Loucy (cell line): ENCODE results near the gene GRB2.

Source experiments
- H2AFZ ChIP-seq: fragments of 200-600 bp; sonication (generic); 2 replicates; pipeline ENCODE4 v1.6.0; 2016; ENCODE audit warnings: antibody characterized with exemption, mild to moderate bottlenecking, low read length, moderate library complexity
- H3F3A ChIP-seq: fragments of 200-600 bp; 2 replicates; pipeline ENCODE4 v1.6.0; 2016; ENCODE audit warnings: antibody characterized with exemption, low read depth, mild to moderate bottlenecking
- H3K27me3 ChIP-seq: fragments of 200-600 bp; sonication (generic); 2 replicates; pipeline ENCODE4 v1.6.1; 2014; ENCODE audit warnings: low read length, mild to moderate bottlenecking; ENCODE audit not compliant: insufficient read depth, poor library complexity, severe bottlenecking
- H3K36me3 ChIP-seq: fragments of 200-600 bp; sonication (generic); 2 replicates; pipeline ENCODE4 v1.6.1; 2016; ENCODE audit warnings: low read length; ENCODE audit not compliant: insufficient read depth
- H3K4me1 ChIP-seq: fragments of 200-600 bp; sonication (generic); 2 replicates; pipeline ENCODE4 v1.5.1; 2014; ENCODE audit warnings: low read length, mild to moderate bottlenecking; ENCODE audit not compliant: insufficient read depth, poor library complexity, severe bottlenecking
- H3K4me2 ChIP-seq: fragments of 200-600 bp; sonication (generic); 2 replicates; pipeline ENCODE4 v1.6.0; 2014; ENCODE audit warnings: antibody characterized with exemption, low read length, low read depth, mild to moderate bottlenecking; ENCODE audit not compliant: poor library complexity, severe bottlenecking
- H3K4me3 ChIP-seq: fragments of 200-600 bp; sonication (generic); 2 replicates; pipeline ENCODE4 v1.5.1; 2014; ENCODE audit warnings: low read length, mild to moderate bottlenecking, mixed read lengths; ENCODE audit not compliant: poor library complexity, severe bottlenecking
- H3K79me2 ChIP-seq: fragments of 200-600 bp; sonication (generic); 2 replicates; pipeline ENCODE4 v1.6.1; 2014; ENCODE audit warnings: low read length; ENCODE audit not compliant: insufficient read depth
- H3K9ac ChIP-seq: fragments of 200-600 bp; sonication (generic); 2 replicates; pipeline ENCODE4 v1.6.0; 2014; ENCODE audit warnings: mild to moderate bottlenecking, low read depth, low read length, moderate library complexity; ENCODE audit not compliant: poor library complexity, severe bottlenecking
- H3K9me2 ChIP-seq: fragments of 200-600 bp; sonication (generic); replicated peaks from 2 replicates; pipeline ENCODE4 v1.6.1; 2016; ENCODE audit warnings: low read depth, low read length, mixed read lengths
- H3K9me3 ChIP-seq: fragments of 200-600 bp; sonication (generic); 2 replicates; pipeline ENCODE4 v1.6.1; 2014; ENCODE audit warnings: mild to moderate bottlenecking, antibody characterized with exemption, low read length, low read depth; ENCODE audit not compliant: insufficient read depth
- H4K20me1 ChIP-seq: fragments of 200-600 bp; sonication (generic); 2 replicates; pipeline ENCODE4 v1.6.0; 2014; ENCODE audit warnings: antibody characterized with exemption, low read length, mild to moderate bottlenecking; ENCODE audit not compliant: insufficient read depth, poor library complexity, severe bottlenecking
- EZH2phosphoT487 ChIP-seq: fragments of 200-600 bp; IDR thresholded peaks from 2 replicates; pipeline ENCODE4 v1.6.1; 2018; ENCODE audit warnings: antibody characterized with exemption, mild to moderate bottlenecking, moderate library complexity, borderline replicate concordance
- TF ChIP-seq, protein P1 (sequence below): fragments of 200-600 bp; sonication (generic); conservative IDR thresholded peaks from 2 replicates; pipeline ENCODE4 v1.5.1; 2014; ENCODE audit warnings: mild to moderate bottlenecking, antibody characterized with exemption, low read length

GRB2 gene

GRCh38 chr17:75418531-75418930 is 13.1 kb upstream of the GRB2 start:
- no peaks in the 10 kb centered on the region for H4K20me1 ChIP-seq
- no peaks in the 10 kb centered on the region for H3K36me3 ChIP-seq
- no peaks in the 10 kb centered on the region for H3F3A ChIP-seq
- H2AFZ ChIP-seq: no peak overlapping the region
- TF ChIP-seq EZH2phosphoT487: no peak
- TF ChIP-seq, protein P1, sequence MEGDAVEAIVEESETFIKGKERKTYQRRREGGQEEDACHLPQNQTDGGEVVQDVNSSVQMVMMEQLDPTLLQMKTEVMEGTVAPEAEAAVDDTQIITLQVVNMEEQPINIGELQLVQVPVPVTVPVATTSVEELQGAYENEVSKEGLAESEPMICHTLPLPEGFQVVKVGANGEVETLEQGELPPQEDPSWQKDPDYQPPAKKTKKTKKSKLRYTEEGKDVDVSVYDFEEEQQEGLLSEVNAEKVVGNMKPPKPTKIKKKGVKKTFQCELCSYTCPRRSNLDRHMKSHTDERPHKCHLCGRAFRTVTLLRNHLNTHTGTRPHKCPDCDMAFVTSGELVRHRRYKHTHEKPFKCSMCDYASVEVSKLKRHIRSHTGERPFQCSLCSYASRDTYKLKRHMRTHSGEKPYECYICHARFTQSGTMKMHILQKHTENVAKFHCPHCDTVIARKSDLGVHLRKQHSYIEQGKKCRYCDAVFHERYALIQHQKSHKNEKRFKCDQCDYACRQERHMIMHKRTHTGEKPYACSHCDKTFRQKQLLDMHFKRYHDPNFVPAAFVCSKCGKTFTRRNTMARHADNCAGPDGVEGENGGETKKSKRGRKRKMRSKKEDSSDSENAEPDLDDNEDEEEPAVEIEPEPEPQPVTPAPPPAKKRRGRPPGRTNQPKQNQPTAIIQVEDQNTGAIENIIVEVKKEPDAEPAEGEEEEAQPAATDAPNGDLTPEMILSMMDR: no peak
- H3K79me2 ChIP-seq: no peaks in the 10 kb centered on the region
- no peaks in the 10 kb centered on the region for H3K9me2 ChIP-seq
- H3K9ac ChIP-seq: no peak overlapping the region
- H3K4me1 ChIP-seq: no peaks in the 10 kb centered on the region
- no peak overlapping the region for H3K4me3 ChIP-seq
- H3K4me2 ChIP-seq: no peak overlapping the region
- no peaks in the 10 kb centered on the region for H3K9me3 ChIP-seq
- no peaks in the 10 kb centered on the region for H3K27me3 ChIP-seq

DNA sequence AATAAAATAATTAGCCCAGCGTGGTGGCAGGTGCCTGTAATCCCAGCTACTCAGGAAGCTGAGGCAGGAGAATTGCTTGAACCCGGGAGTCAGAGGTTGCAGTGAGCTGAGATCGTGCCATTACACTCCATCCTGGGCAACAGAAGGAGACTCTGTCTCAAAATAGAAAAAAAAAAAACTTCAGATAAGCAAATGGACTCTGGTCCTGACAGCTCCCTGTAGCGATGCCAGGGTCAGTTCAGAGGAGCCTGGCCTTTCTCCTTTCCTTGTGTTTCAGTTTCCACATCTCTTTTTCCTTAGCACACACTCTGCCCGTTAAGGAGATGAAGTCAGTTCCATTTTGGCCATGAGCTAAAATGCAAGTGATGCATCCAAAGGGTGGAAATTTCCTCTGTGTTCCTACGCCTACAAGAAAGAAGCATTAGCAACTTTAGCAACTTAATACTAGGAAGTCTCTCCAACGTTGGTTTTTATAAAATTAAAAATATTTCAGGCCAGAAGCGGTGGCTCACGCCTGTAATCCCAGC is 11.6 kb upstream of the GRB2 start:
- no peaks in the 10 kb centered on the region for H3K36me3 ChIP-seq
- no peaks in the 10 kb centered on the region for H3K9me3 ChIP-seq
- no peak overlapping the region for H3K9ac ChIP-seq
- H3F3A ChIP-seq: no peaks in the 10 kb centered on the region
- H3K4me1 ChIP-seq: peaks cover 4% of the 10 kb centered on the region
- TF ChIP-seq, protein P1: no peak
- no peak for TF ChIP-seq EZH2phosphoT487
- no peaks in the 10 kb centered on the region for H3K79me2 ChIP-seq
- H3K27me3 ChIP-seq: no peaks in the 10 kb centered on the region
- no peak overlapping the region for H3K4me3 ChIP-seq
- no peak overlapping the region for H2AFZ ChIP-seq
- H3K4me2 ChIP-seq: no peak overlapping the region
- H4K20me1 ChIP-seq: no peaks in the 10 kb centered on the region
- H3K9me2 ChIP-seq: no peaks in the 10 kb centered on the region

DNA sequence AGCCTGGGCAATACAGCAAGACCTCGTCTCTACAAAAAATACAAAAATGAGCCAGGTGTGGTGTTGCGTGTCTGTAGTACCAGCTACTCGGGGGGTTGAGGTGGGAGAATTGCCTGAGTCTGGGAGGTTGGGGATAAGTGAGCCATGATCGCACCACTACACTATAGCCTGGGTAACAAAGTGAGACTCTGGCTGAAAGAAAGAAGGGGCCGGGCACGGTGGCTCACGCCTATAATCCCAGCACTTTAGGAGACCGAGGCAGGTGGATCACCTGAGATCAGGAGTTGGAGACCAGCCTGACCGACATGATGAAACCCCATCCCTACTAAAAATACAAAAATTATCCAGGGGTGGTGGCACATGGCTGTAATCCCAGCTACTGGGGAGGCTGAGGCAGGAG is 10.5 kb upstream of the GRB2 start:
- no peak overlapping the region for H2AFZ ChIP-seq
- H3K4me3 ChIP-seq: no peak overlapping the region
- no peaks in the 10 kb centered on the region for H3K36me3 ChIP-seq
- no peaks in the 10 kb centered on the region for H3F3A ChIP-seq
- no peaks in the 10 kb centered on the region for H3K9me3 ChIP-seq
- TF ChIP-seq, protein P1: no peak
- no peak for TF ChIP-seq EZH2phosphoT487
- H3K4me2 ChIP-seq: no peak overlapping the region
- H4K20me1 ChIP-seq: no peaks in the 10 kb centered on the region
- no peaks in the 10 kb centered on the region for H3K79me2 ChIP-seq
- H3K27me3 ChIP-seq: no peaks in the 10 kb centered on the region
- H3K9ac ChIP-seq: no peak overlapping the region
- peaks cover 9% of the 10 kb centered on the region for H3K4me1 ChIP-seq
- H3K9me2 ChIP-seq: no peaks in the 10 kb centered on the region
